Nephron (organoid): ENCODE data around the gene LGI4.

Experiments used
- H3K27ac Mint-ChIP-seq, 3 experiments: 2 replicates each; pipeline ENCODE4 v1.8.0; 2020; ENCODE audit warnings: mixed read lengths in 3 of 3, mild to moderate bottlenecking in 2 of 3, moderate library complexity in 1 of 3
- H3K27me3 Mint-ChIP-seq: 2 replicates; pipeline ENCODE4 v1.8.0; 2021; ENCODE audit warnings: low read depth, mild to moderate bottlenecking, moderate library complexity, mixed read lengths
- H3K36me3 Mint-ChIP-seq: 2 replicates; pipeline ENCODE4 v1.8.0; 2020; ENCODE audit warnings: low read depth, mixed read lengths
- H3K4me1 Mint-ChIP-seq: 2 replicates; pipeline ENCODE4 v1.8.0; 2020; ENCODE audit warnings: mixed read lengths
- H3K4me3 Mint-ChIP-seq, 3 experiments: 2 replicates each; pipeline ENCODE4 v1.8.0; 2020; ENCODE audit warnings: mild to moderate bottlenecking in 3 of 3, mixed read lengths in 3 of 3, moderate library complexity in 2 of 3
- H3K9me3 Mint-ChIP-seq: 2 replicates; pipeline ENCODE4 v1.8.0; 2020; ENCODE audit warnings: mixed read lengths
- CTCF ChIP-seq, 3 experiments: fragments of 200-600 bp; sonication (generic); IDR thresholded peaks; one replicate each; pipeline ENCODE4 v1.5.0; 2021; ENCODE audit warnings: antibody characterized with exemption in 3 of 3; ENCODE audit not compliant: unreplicated experiment in 3 of 3

The LGI4 gene

GRCh38 chr19:35088131-35088913, 46.5 kb downstream of the LGI4 start:
- TF ChIP-seq CTCF (IDR thresholded peaks at IDR 0.05; ENCODE audit: unreplicated experiment in 3 of 3) = no peak
- Mint-ChIP-seq H3K9me3 (no peaks in the 10 kb centered on the region), H3K4me3 (no peak overlapping the region), H3K27me3 (peaks cover 18% of the 10 kb centered on the region), H3K36me3 (no peaks in the 10 kb centered on the region), H3K27ac (no peak overlapping the region), H3K4me1 (no peaks in the 10 kb centered on the region)

GRCh38 chr19:35087393-35087792, 47.5 kb downstream of the LGI4 start:
- Mint-ChIP-seq H3K4me1 (no peaks in the 10 kb centered on the region), H3K4me3 (no peak overlapping the region), H3K36me3 (no peaks in the 10 kb centered on the region), H3K27me3 (peaks cover 18% of the 10 kb centered on the region), H3K9me3 (peaks cover 3% of the 10 kb centered on the region), H3K27ac (no peak overlapping the region)
- TF ChIP-seq CTCF (IDR thresholded peaks at IDR 0.05; ENCODE audit: unreplicated experiment in 3 of 3) = no peak

- H3K27ac Mint-ChIP-seq = no peak overlapping the region
- peaks cover 3% of the 10 kb centered on the region for H3K9me3 Mint-ChIP-seq
- no peaks in the 10 kb centered on the region for H3K4me1 Mint-ChIP-seq
- peaks cover 14% of the 10 kb centered on the region for H3K27me3 Mint-ChIP-seq
- no peak overlapping the region for H3K4me3 Mint-ChIP-seq
- TF ChIP-seq CTCF (IDR thresholded peaks at IDR 0.05; ENCODE audit: unreplicated experiment in 3 of 3) = no peak
- no peaks in the 10 kb centered on the region for H3K36me3 Mint-ChIP-seq
These were observed 48.4 kb downstream of the LGI4 start for GRCh38 chr19:35086455-35086854.

GRCh38 chr19:35085947-35086346, 48.9 kb downstream of the LGI4 start:
- H3K27me3 Mint-ChIP-seq = peaks cover 14% of the 10 kb centered on the region
- no peaks in the 10 kb centered on the region for H3K36me3 Mint-ChIP-seq
- no peak overlapping the region for H3K27ac Mint-ChIP-seq
- no peaks in the 10 kb centered on the region for H3K4me1 Mint-ChIP-seq
- peaks cover 3% of the 10 kb centered on the region for H3K9me3 Mint-ChIP-seq
- no peak for TF ChIP-seq CTCF (IDR thresholded peaks at IDR 0.05; ENCODE audit: unreplicated experiment in 3 of 3)
- H3K4me3 Mint-ChIP-seq = no peak overlapping the region

- Mint-ChIP-seq H3K27me3 (peaks cover 8% of the 10 kb centered on the region), H3K36me3 (no peaks in the 10 kb centered on the region), H3K4me3 (no peak overlapping the region), H3K4me1 (no peaks in the 10 kb centered on the region), H3K9me3 (peaks cover 3% of the 10 kb centered on the region), H3K27ac (no peak overlapping the region)
- TF ChIP-seq CTCF (IDR thresholded peaks at IDR 0.05; ENCODE audit: unreplicated experiment in 3 of 3) = no peak
These were observed 50.4 kb downstream of the LGI4 start for GRCh38 chr19:35084509-35084762.
